GM18909 (cell line): ENCODE results near the gene MAP7.
"Not testable (repeated sequence)": the region's sequence is repeated elsewhere in the genome, so short reads cannot be mapped to it uniquely, and the experiment has no call there.

Experiments
- ATAC-seq: cut with Tn5 transposase; IDR thresholded peaks from one replicate; pipeline ENCODE4 v1.9.1; 2021; ENCODE audit warnings: mild to moderate bottlenecking; ENCODE audit not compliant: unreplicated experiment, poor library complexity

MAP7 gene

GRCh38 chr6:136510299-136510698 lies 39.9 kb downstream of the MAP7 start:
- no peak for ATAC-seq

- no peak for ATAC-seq
Measured at GRCh38 chr6:136508725-136509392, 41.4 kb downstream of the MAP7 start.

- ATAC-seq: no peak
Measured at GRCh38 chr6:136506124-136506799, 44.0 kb downstream of the MAP7 start.

- no peak for ATAC-seq
Measured at GRCh38 chr6:136503303-136504029, 46.8 kb downstream of the MAP7 start.

GRCh38 chr6:136502786-136503185 lies 47.4 kb downstream of the MAP7 start:
- ATAC-seq: no peak

- no peak for ATAC-seq
Measured at GRCh38 chr6:136501514-136501913, 48.7 kb downstream of the MAP7 start.

GRCh38 chr6:136501096-136501495 lies 49.1 kb downstream of the MAP7 start:
- no peak for ATAC-seq

GRCh38 chr6:136500414-136500813 lies 49.8 kb downstream of the MAP7 start:
- no peak for ATAC-seq

GRCh38 chr6:136499370-136499769 lies 50.9 kb downstream of the MAP7 start:
- no peak for ATAC-seq

GRCh38 chr6:136496449-136496848 lies 53.8 kb downstream of the MAP7 start:
- ATAC-seq: not testable (repeated sequence)

- ATAC-seq: no peak
Measured at GRCh38 chr6:136494710-136495109, 55.5 kb downstream of the MAP7 start.

- ATAC-seq: no peak
Measured at GRCh38 chr6:136494059-136494458, 56.2 kb downstream of the MAP7 start.

- ATAC-seq: no peak
Measured at GRCh38 chr6:136492409-136492808, 57.8 kb downstream of the MAP7 start.

GRCh38 chr6:136491754-136492153 lies 58.5 kb downstream of the MAP7 start:
- ATAC-seq: no peak

GRCh38 chr6:136491251-136491650 lies 59.0 kb downstream of the MAP7 start:
- ATAC-seq: no peak

- ATAC-seq: not testable (repeated sequence)
Measured at GRCh38 chr6:136489689-136490033, 60.6 kb downstream of the MAP7 start.

- ATAC-seq: no peak
Measured at GRCh38 chr6:136487759-136488425, 62.3 kb downstream of the MAP7 start.

GRCh38 chr6:136486357-136486756 lies 63.9 kb downstream of the MAP7 start:
- no peak for ATAC-seq

GRCh38 chr6:136483906-136484305 lies 66.3 kb downstream of the MAP7 start:
- ATAC-seq: no peak

GRCh38 chr6:136483005-136483404 lies 67.2 kb downstream of the MAP7 start:
- not testable (repeated sequence) for ATAC-seq

- no peak for ATAC-seq
Measured at GRCh38 chr6:136477548-136477947, 72.7 kb downstream of the MAP7 start.
